OCI-LY3 (cell line): ENCODE data around the gene EDNRA.

ENCODE experiments used
- EZH2phosphoT487 ChIP-seq: fragments of 200-600 bp; shearing (Covaris generic); IDR thresholded peaks from 2 replicates; pipeline ENCODE4 v1.6.1; 2018; ENCODE audit warnings: antibody characterized with exemption, mixed run types, low read depth
- TF ChIP-seq, protein P1 (sequence below): fragments of 200-600, 300-600 bp; sonication (generic); IDR thresholded peaks from 2 replicates; pipeline ENCODE4 v1.5.1; 2014; ENCODE audit warnings: antibody characterized with exemption, low read length, low read depth

DNA sequence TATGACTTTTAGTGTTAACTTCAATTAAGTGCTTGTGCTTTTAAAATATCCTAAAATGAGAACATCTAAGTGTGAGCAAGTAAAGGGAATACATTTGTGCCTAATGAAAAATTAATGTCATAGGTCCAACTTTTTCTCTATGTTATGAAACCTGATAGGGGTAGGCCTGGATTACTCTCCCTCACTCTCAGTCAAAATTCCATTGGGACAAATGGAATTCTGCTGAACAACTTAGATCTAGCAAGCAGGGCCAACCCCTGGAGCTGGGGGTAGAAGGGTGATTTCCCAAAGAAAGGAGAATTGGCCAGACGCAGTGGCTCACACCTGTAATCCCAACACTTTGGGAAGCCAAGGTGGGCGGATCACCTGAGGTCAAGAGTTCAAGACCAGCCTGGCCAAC lies 67.4 kb downstream of the EDNRA start:
- TF ChIP-seq, protein P1, sequence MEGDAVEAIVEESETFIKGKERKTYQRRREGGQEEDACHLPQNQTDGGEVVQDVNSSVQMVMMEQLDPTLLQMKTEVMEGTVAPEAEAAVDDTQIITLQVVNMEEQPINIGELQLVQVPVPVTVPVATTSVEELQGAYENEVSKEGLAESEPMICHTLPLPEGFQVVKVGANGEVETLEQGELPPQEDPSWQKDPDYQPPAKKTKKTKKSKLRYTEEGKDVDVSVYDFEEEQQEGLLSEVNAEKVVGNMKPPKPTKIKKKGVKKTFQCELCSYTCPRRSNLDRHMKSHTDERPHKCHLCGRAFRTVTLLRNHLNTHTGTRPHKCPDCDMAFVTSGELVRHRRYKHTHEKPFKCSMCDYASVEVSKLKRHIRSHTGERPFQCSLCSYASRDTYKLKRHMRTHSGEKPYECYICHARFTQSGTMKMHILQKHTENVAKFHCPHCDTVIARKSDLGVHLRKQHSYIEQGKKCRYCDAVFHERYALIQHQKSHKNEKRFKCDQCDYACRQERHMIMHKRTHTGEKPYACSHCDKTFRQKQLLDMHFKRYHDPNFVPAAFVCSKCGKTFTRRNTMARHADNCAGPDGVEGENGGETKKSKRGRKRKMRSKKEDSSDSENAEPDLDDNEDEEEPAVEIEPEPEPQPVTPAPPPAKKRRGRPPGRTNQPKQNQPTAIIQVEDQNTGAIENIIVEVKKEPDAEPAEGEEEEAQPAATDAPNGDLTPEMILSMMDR: no peak
- no peak for TF ChIP-seq EZH2phosphoT487
